Occipital lobe (tissue), 2 donors: ENCODE measurements around the gene TMEM158. TPM values are rescaled to one million over a fixed set of nuclear protein-coding genes. Genes with fewer than 3 reads are reported as not detected.

Experiments used
- DNase-seq: peaks from one replicate; lab custom pipeline; 2025; lab: John Stamatoyannopoulos, UW
- total RNA-seq: library from RNA; depleted of rRNA; stranded (reverse); fragments of >200 nt; gene quantifications from one replicate; pipeline ENCODE4 v1.2.3, GENCODE V29; 2014

Gene TMEM158
- total RNA-seq, 1 donor from 2014 or later = 23.4 TPM

DNA sequence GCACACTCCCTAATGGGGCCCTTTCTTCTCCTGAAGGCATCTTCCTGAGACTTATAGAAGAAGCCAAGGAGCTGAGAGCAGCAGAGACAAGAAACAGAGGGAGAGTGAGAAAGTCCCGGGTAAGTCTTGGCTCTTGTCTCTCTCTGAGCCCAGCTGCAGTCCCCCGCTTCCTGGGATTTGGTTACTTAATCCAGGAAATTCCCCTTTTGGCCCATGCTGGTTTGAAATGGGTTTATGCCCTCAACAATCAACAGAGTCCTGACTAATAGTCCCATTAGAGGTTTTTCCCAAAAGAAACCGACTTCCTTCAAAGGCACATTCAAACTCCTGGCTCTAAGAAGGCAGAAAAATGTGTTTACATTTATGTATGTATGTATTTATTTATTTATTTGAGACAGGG lies 22.0 kb downstream of the TMEM158 start:
- DNase-seq = no peak

DNA sequence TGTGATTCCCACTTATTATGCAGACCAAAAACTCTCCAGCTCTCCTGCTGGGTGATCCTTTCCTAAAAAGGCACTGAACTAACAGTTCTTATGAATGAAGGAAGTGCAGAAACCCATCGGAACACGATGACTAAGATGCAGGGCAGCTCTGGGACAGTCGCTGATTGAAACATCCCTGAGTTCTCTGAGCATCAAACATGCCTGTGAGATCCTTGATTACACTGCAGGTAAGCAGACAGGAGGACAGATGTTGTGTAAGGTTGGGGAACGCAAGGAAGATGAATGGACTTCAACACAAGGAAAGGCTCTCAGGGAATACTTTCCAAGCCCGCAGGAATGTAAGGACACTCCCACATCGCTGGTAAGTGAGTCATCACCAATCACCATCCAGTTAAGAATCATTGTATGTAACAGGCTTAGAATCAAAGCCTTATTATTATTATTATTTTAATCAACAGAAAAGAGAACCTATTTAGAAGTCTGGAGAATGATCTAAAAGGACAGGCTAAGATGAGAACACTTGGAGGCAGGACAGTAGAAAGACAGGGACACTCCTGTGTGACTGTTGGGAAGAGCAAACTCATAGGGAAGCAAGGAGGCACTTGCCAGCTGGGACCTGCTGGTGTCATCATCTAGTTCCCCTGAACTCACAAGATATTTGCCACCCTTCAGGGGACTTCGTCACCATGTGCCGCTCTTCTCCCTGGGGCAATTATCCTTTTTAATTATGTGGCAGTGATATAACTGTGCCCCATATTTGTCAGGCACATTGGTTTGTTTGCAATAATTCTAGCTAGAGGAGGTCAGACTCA lies 26.0 kb downstream of the TMEM158 start:
- DNase-seq = no peak

DNA sequence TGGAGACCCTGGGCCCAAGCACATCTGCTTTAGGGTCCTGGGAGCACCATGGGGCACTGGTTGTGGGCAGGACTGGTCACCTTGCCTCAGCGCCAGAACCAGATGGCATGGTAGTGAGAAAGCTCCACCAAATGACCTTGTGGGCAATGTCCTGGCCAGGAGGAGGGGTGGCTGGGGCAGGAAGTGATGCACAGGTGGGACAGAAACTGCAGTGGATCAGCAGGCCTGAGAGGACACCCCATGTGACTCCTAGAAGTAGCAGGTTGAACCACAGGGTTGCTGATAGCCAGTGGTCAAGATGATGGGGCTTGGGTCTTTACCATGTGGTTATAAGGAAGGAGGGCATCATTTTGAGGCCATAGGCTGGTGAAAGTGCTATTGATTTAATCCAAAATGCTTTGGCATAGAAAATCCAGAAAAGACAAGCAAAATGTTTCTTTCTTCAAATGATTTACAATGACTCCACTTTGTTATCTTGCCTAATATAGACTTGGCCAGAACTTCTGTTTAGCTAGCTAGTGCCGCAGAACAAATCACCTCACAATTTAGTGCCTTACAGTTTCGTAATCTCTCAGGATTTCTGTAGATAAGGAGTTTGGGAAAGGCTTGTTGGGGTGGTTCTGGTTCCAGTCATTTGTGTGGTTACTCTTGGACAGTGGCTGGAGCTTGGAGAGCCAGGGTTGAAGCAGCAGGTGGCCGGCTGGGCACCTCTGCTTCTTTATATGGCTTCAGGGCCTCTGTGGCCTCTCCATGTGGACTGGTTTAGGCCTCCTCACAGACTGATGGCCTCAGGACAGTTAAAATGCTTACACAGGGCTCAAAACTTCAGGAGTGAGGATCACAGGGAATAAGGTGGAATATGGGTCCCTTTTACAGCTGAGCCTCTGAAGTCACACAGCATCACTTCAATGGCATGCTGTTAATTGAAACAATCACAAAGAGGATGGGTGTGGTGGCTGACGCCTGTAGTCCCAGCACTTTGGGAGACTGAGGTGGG lies 27.5 kb downstream of the TMEM158 start:
- no peak for DNase-seq

DNA sequence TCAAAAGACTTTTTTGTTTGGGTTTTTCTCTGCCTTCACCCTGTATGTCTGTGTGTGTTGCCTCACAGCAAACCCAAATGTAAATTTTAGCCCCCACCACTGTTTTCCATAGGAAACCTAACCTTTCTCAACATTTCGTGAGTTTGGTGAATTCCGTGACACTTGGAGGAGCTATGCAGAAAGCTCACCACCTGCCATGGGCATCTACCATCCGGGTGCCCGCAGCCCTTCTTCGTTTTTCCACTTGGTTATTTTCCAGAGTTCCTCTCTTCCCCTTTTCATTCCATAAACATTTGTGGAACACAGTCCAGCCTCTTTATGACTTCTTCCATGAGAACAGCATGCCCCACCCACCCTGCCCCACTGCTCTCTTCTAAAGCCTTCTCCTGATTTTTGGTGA lies 31.3 kb downstream of the TMEM158 start:
- DNase-seq = no peak

DNA sequence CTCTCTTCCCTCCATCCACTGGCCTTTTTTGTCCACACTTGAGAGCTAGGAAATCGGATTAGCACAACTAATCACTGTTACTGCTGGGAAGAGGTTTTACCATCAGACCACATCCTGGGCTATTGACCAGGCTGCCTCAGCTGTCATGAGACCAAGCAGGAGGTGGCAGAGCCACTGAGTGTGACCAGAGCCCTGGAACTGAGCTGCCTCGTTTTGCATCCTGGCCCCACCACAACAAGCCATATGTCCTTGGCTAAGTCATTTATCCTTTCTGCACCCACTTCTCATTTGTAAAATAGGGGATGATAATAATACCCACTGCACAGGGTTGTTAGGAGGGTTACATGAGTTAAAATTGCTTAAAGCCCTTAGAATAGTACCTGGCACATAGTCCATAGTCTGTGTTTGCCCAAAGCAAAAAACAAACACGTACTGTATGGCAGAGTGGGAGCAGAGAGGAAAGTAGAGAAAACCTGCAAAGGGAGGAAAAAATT lies 34.1 kb downstream of the TMEM158 start:
- no peak for DNase-seq

DNA sequence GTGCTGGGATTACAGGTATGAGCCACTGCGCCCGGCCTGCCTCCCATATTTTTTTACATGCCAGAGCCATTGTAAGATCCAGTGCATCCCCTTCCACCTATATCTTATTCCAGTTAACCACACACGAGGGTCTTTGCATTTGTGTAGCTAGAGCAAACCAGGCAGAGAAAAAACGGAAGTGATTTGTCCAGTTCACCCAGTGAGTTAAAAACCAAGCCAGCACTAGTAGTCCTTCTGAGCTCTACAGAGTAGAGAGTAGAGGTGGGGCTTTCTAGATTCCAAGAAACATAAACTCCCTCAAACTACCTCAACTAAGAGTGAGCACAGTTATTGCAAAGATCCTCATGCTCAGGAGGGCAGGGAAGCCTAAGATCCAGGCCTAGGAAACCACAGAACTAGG lies 34.7 kb downstream of the TMEM158 start:
- no peak for DNase-seq

DNA sequence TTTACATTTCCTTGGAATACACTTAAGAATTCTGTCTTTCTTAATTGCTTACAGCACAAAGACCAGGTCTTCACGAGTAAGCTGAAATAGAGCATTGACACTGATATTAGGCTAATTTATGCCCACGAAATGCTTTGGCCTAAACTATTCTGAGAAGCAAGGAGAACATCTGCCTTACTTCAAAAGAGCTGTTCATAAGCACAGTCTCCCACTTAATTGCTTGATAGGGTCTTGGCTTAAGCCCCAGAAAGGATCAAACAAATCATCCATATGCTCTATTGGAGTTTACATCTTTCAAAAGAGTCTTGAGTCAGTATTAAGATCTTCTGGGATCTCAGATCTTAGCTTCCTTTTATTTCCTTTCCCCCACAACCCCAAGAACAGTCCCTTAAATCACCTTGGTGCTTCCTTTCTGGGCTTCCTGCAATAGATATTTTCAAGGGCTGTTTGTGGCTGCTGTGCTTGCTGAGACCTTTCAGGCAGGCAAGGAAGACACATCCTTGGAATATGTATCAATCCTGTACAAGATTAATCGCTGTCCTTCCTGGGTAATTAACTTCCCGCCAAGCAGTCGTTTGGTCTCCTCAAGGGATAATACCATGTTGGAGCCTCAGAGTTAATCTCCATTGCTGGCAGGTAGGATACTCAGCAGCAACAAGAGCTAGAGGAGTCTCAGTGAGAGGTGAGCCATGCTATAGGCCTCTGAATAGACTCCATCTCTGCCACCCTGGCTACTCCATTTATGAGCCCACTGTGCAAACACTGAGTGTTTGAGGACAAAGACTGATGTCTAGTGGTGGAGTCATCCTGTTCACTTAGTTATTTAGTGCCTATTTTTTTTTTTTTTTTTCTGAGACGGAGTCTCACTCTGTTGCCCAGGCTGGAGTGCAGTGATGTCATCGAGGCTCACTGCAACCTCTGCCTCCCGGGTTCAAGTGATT lies 37.1 kb downstream of the TMEM158 start:
- no peak for DNase-seq

DNA sequence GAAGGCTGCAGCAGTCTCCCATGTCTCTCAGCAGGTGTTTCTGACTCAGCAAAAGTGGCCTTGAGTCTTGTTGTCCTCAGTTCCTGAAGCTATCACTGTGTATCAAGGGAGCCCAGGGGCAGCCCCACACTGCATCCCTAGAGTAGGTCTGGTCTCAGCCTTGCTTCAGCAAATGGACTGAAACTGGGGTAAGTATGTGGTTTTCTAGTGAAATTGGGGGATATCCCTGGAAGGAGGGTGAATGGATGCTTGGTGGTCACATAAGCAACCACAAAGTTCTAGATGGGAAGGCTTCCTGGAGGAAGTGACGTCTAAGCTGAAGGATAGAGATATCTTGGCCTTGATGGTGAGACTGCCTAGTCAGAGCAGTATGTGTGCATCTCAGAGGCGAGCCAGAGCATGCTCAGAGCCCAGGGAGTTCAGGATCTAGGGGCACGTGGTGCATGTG lies 38.4 kb downstream of the TMEM158 start:
- DNase-seq = no peak

DNA sequence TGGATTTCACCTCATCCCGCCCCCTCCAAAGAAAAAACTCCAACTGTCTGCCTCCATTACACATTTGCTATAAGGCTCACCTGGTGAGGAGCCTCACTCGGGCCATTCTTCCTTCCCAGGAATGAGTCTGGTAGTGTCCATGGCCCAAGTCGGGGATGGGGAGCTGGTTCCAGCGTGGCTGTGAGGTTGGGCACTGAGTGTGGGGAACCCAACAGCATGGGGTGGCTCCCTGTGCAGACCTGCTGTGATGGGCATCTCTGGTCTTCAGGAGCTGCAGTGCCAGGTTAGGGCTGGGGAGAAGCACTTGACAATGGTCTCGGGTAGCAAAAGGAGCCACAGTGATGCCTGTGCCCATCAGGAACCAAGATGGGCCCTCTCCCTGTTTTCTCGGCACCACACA lies 39.2 kb downstream of the TMEM158 start:
- DNase-seq = no peak

DNA sequence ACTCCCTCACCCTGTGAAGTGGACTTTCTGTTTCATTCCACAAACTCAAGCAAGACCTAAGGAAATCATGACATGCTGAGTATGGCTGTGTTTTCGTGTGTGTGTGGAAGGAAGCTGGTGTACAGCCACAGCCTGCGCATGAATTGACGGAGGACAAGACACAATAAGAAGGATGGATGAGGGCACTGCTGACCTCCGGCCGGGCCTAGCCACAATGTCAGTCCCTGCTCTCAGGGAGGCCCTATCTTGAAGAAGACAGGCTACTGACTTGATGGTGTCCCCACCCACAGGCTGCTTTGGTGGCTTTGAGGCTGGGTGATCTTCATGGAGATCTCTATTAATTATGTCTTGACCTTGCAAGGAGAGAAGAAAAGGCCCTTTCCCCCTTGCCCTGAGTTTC lies 40.6 kb downstream of the TMEM158 start:
- no peak for DNase-seq

DNA sequence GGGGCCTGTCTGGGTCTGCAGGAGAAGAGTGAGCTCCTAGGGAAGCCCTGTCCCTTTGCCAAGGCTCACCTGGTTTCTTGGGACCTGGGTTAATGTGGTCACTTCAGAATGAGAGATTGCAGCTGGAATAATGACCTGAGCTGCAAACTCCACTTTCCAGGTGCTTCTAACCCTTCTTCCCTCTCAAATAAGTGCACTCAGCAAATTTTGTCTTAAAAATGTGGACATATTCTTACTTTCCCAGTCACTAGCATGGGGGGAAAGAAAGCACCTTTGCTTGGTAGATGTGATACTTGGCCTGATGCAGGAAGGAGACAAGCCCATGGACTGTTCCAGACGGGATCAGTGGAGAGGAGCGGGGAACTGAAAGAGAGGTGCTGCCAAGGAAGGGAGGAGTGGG lies 41.0 kb downstream of the TMEM158 start:
- no peak for DNase-seq

DNA sequence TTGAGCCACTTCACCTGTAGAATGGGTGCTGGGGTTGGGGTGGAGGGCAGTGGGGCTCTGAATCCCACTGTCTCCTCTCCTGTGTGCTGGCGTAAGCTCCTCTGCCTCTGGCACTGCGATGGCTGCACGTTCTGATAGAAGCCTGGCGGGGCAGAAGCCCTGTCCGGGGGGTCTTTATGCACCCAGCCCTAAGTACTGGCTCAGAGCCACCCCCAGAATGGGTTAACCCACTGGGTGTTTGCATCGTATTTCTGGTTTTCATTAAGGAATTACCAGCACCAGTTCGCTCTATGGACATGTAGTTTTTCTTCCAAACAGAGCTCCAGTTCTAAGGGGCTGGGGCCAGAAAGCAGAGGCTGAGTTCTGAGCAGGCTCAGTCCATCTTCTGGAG lies 42.2 kb downstream of the TMEM158 start:
- DNase-seq = no peak

DNA sequence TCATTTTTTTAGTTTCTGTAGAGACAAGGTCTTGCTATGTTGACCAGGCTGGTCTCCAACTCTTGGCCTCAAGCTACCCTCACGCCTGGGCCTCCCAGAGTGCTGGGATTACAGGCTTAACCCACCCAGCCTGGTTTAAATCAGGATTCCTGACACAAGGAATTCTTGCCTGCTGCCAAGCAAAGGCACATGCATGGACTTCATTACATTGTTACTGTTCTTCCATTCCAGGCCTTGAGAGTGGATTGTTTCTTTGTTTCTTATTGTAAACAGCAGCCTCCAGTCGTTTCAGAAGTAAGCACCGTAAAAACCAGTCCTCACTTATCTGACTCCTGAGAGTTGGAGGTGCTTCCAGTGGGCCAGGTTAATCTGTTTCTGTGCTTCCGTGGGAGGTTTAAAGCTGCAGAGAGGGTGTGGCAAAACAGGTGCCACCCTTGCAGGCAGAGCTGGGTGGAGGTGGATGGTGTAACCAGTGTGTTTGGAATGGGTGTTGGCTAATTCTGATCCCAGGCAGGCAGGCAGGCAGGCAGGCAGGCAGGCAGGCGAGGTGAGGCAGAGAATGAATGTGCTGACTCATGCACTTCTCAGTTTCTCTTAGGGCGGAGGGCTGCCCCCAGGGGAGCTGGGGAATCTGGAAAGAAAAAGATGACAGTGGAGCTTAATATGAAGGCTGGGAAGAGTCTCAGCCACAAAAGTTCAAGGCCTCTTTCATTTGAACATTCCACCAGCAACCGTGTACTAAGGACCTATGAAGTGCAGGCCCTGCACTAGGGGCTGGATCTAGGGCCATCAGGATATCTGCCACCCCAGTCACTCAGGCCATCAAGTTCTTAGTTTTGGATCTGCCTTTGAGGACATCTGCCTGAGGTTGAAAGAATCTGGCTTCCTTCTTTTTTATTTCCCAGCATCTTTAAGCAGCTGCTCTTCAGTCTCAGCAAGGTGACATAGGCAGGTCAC lies 42.9 kb downstream of the TMEM158 start:
- no peak for DNase-seq

DNA sequence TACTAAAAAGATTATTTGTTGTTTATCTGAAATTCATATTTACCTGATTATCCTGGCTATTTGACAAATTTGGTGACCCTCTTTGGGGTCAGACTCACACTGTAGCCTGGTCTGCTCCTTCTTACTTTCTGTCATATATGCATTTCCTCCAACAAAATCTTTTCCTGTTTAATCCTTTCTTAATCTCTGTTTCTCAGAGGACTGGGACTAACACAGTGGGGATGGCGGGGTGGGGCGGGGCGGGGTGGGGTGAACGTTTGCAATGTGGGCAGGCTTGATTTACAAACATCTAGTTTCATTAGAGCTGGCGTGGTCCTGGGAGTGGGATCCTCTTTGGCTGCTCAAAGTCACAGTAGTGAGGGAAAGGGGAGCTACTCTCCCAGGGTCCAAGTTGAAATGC lies 44.6 kb downstream of the TMEM158 start:
- DNase-seq = no peak

DNA sequence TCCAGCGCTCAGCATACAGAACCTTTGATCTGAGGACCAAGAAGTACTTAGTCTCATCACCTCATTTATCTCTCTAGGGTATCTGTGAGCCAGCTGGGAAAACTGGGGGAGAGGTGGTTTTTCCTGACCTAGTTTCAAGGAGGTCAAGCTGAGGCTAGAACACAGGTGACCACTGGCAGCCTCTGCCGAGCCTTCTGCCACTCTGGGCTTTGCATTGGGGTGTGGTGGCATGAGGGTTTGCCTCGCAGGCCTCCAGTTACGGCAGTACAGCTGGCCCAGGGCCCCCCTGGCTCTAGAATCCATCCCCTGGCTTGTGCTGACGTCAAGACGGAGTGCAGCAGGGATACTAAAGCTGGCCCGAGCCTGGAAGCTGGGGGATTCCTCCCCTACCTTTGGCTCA lies 45.2 kb downstream of the TMEM158 start:
- DNase-seq = no peak

DNA sequence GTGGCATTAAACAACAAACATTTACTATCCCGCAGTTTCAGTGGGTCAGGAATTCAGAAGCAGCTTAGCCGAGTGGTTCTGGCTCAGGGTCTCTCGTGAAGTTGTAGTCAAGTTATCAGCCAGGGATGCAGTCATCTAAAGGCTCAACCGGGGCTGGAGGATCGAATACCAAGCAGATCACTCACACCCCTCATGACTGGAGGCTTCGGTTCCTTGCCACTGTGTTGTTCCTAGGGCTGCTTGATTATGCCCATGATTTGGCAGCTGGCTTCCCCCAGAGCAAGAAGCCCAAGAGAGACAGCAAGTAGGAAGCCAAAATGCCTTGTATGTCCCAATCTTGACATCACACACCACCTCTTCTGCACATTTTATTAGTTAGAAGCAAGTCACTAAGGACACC lies 46.0 kb downstream of the TMEM158 start:
- DNase-seq = no peak

DNA sequence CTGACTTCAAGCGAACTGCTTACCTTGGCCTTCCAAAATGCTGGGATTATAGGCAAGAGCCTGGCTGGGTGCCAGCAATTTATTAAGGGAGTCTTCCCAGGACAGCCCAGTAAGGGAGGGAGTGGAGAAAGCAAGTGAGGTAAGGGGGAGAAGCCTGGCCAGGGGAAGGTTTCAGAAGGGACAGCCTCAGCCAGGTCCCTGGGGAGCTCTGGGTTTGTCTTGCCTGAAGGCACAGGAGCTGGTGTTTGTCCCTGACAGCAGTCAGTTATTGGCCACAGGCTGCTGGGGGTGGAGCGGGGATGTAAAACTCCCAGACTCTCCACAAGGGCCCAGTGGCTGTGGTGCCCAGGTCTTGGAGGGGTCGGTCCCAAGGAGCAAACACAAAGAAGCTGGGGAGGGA lies 46.9 kb downstream of the TMEM158 start:
- DNase-seq = no peak

DNA sequence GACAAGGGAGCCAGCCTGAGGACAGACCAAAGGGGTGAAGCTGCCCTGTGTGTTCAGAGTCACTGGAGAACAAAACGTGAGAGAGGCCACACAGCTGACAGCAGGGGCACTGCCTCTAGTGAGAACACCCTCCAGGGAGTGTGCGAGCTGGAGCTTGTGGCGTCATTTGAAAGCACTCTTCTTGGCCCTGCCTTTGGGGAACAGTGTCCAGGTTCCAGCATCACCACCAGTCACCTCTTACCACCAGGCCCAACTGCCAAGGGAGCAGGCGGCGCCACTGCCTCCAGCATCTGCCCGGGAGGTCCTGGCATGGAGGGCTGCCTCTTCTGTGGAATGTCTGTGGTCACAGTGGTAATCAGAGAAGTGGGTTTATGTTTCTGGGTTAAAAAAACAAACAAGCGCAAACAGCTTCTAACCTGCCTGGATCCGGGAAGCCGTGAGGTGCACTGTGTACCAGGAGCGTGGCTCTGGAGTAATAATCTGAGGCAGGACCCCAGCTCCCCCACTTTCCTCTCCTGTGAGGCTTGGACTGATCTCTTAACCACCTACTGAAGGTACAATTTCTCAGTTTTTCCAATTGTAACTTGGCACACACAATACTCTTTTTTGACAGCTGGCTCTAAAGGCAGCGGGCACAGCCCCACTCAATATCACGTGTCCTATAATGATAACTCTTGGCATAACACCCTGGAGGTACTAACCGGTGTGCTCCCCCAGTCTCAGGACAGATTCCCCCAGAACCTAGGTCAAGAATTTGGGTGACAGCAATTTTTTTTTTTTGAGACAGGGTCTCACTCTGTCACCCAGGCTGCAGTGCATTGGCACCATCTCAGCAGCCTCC lies 47.7 kb downstream of the TMEM158 start:
- DNase-seq = no peak

DNA sequence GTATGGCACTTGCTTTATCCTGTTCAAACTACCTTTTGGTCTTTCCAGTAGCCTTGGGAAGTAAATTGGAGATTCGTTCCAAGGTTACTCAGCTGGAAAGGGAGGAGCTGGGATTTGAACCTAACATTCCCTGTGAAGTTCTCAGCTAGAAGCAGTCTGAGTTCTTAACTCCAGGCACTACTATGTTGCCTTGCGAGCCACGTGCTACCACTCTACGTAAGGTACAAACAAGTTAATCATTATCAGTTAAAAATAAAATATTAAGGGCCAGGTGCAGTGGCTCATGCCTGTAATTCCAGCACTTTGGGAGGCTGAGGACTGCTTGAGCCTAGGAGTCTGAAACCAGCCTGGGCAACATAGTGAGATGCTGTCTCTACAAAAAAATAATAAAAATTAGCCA lies 49.2 kb downstream of the TMEM158 start:
- no peak for DNase-seq
